ENCODE results near the gene XCL1. TPM values are rescaled to one million over a fixed set of nuclear protein-coding genes. Genes with fewer than 3 reads are reported as not detected.

The XCL1 gene
- total RNA-seq, 1 experiment from 2014 or later = 0.26 TPM

GRCh38 chr1:168598125-168598524 lies 21.7 kb downstream of the XCL1 start:
- no peaks in the 10 kb centered on the region for H3K9me3 ChIP-seq (ENCODE audit: control insufficient read depth, low read depth, low read length)
- no peak overlapping the region for H2AK5ac ChIP-seq (ENCODE audit: insufficient read length, low read length)
- H3K4me3 Mint-ChIP-seq = no peak overlapping the region
- H3K4me2 ChIP-seq (ENCODE audit: insufficient read depth, insufficient read length, low read length) = no peak overlapping the region
- no peak overlapping the region for H4K91ac ChIP-seq (ENCODE audit: insufficient read length, low read depth, low read length)
- H3K18ac ChIP-seq (ENCODE audit: insufficient read length, low read depth, low read length) = no peak overlapping the region
- no peak overlapping the region for H3K23ac ChIP-seq (ENCODE audit: insufficient read length, low read depth, low read length)
- no peak for TF ChIP-seq CTCF (conservative IDR thresholded peaks at IDR 0.05)
- no peak overlapping the region for H2BK5ac ChIP-seq (ENCODE audit: insufficient read length, low read length)
- H3K27me3 Mint-ChIP-seq (ENCODE audit: low read depth) = no peaks in the 10 kb centered on the region
- H3K27ac Mint-ChIP-seq = no peak overlapping the region
- H4K8ac ChIP-seq (replicated peaks; ENCODE audit: insufficient read length, low read depth, low read length) = no peak overlapping the region
- H3K56ac ChIP-seq (ENCODE audit: insufficient read length, low read depth, low read length) = no peak overlapping the region
- no peaks in the 10 kb centered on the region for H3K79me1 ChIP-seq (ENCODE audit: insufficient read depth, low read depth, low read length, poor library complexity, severe bottlenecking)
- H3K36me3 Mint-ChIP-seq (ENCODE audit: insufficient read depth in 1 of 3, low read depth in 3 of 3) = no peaks in the 10 kb centered on the region
- H3K4me1 Mint-ChIP-seq = peaks cover 0 to 2% of the 10 kb centered on the region in 2 experiments; a peak in 1 of 4 replicates
- H3K9ac ChIP-seq (ENCODE audit: extremely low read depth, insufficient read length, low read length) = no peak overlapping the region
- no peak overlapping the region for H2AFZ ChIP-seq (ENCODE audit: low read length)
- no peaks in the 10 kb centered on the region for H3K79me2 ChIP-seq (ENCODE audit: insufficient read depth, low read length)
- H3K23me2 ChIP-seq (ENCODE audit: insufficient read length, low read depth, low read length, poor library complexity, severe bottlenecking) = no peaks in the 10 kb centered on the region
- no peak overlapping the region for H2BK15ac ChIP-seq (ENCODE audit: low read depth, low read length)
- no peak overlapping the region for H3K14ac ChIP-seq (ENCODE audit: insufficient read depth, low read length)
- H3T11ph ChIP-seq (ENCODE audit: low read length) = no peak overlapping the region
- WGBS (ENCODE audit: extremely low coverage, insufficient read length, low lambda C conversion rate) = no CpG with 5 or more reads among the region's 3 CpGs
- H3K4ac ChIP-seq (ENCODE audit: low read depth, low read length) = no peak overlapping the region
- no peak overlapping the region for H2BK20ac ChIP-seq (ENCODE audit: low read depth, low read length, poor library complexity, severe bottlenecking)
- no peak overlapping the region for H2BK120ac ChIP-seq (ENCODE audit: low read depth, low read length, poor library complexity, severe bottlenecking)
- H3K9me3 Mint-ChIP-seq = peaks cover 0 to 4% of the 10 kb centered on the region in 2 experiments; a peak in 1 of 5 replicates
- H3K27me3 ChIP-seq (ENCODE audit: insufficient read depth, low read length) = no peaks in the 10 kb centered on the region
- no peak for DNase-seq
- H3K27ac ChIP-seq (ENCODE audit: insufficient read length, low read depth, low read length) = no peak overlapping the region
- no peak overlapping the region for H2BK12ac ChIP-seq (ENCODE audit: insufficient read length, low read depth, low read length)
- no peaks in the 10 kb centered on the region for H3K4me1 ChIP-seq (ENCODE audit: insufficient read depth, low read length)
- no peak overlapping the region for H4K5ac ChIP-seq (ENCODE audit: insufficient read length, low read depth, low read length)
- no peaks in the 10 kb centered on the region for H4K20me1 ChIP-seq (ENCODE audit: control insufficient read depth, insufficient read depth, insufficient read length)
